Stimulated activated CD8-positive, alpha-beta memory T cell treated with anti-CD3 and anti-CD28 coated beads, Interleukin-12 subunit alpha, Interleukin-12 subunit beta, amount 100 ng/mL, for 24 hours (primary cell): ENCODE results near the gene NPB.
A peak's percentile ranks its signal among the peaks of the same experiment; 100 is the strongest.

Experiments used
- DNase-seq: peaks from one replicate; pipeline ENCODE4 v3.0.0-alpha.2; 2020; ENCODE audit errors: extremely low read depth

NPB gene

GRCh38 chr17:81869221-81870130 lies 32.6 kb upstream of the NPB start:
- DNase-seq = no peak

- DNase-seq = no peak
Observed at GRCh38 chr17:81870131-81870980, 31.7 kb upstream of the NPB start.

GRCh38 chr17:81870981-81871386 lies 31.1 kb upstream of the NPB start, which contains the start of gene ARHGDIA:
TSS of gene ARHGDIA (minus strand) at chr17:81871337. CDS start at chr17:81869930, 1,407 bp downstream.
- DNase-seq = no peak

GRCh38 chr17:81871387-81872230 lies 30.4 kb upstream of the NPB start:
- DNase-seq = peak; percentile 90

- DNase-seq = no peak
Observed at GRCh38 chr17:81877569-81877968, 24.5 kb upstream of the NPB start.

- no peak for DNase-seq
Observed at GRCh38 chr17:81878294-81878693, 23.7 kb upstream of the NPB start.

GRCh38 chr17:81879121-81879520 lies 22.9 kb upstream of the NPB start:
- DNase-seq = no peak

GRCh38 chr17:81884520-81884919 lies 17.5 kb upstream of the NPB start:
- no peak for DNase-seq

- no peak for DNase-seq
Observed at GRCh38 chr17:81884968-81885367, 17.1 kb upstream of the NPB start.

- DNase-seq = no peak
Observed at GRCh38 chr17:81885454-81885853, 16.6 kb upstream of the NPB start.

GRCh38 chr17:81885869-81886548 lies 16.0 kb upstream of the NPB start:
- no peak for DNase-seq

- DNase-seq = no peak
Observed at GRCh38 chr17:81888105-81888987, 13.7 kb upstream of the NPB start.

GRCh38 chr17:81888988-81889595 lies 12.9 kb upstream of the NPB start:
- no peak for DNase-seq

GRCh38 chr17:81889602-81890001 lies 12.4 kb upstream of the NPB start:
- no peak for DNase-seq

GRCh38 chr17:81890447-81891302 lies 11.4 kb upstream of the NPB start:
- no peak for DNase-seq

- DNase-seq = no peak
Observed at GRCh38 chr17:81891303-81891552, 10.8 kb upstream of the NPB start.

GRCh38 chr17:81895400-81895799 lies 6.6 kb upstream of the NPB start:
- no peak for DNase-seq

- DNase-seq = no peak
Observed at GRCh38 chr17:81898029-81898866, 3.8 kb upstream of the NPB start.
